C4-2B (cell line): Measurements from ENCODE around the gene F7.

ENCODE experiments used
- ZFX ChIP-seq: fragments of 450-650 bp; IDR thresholded peaks from 2 replicates; pipeline ENCODE4 v1.6.1; 2017
- TF ChIP-seq, protein P1 (sequence below): fragments of 450-650 bp; conservative IDR thresholded peaks from 2 replicates; pipeline ENCODE4 v1.5.1; 2017; ENCODE audit warnings: mild to moderate bottlenecking

DNA sequence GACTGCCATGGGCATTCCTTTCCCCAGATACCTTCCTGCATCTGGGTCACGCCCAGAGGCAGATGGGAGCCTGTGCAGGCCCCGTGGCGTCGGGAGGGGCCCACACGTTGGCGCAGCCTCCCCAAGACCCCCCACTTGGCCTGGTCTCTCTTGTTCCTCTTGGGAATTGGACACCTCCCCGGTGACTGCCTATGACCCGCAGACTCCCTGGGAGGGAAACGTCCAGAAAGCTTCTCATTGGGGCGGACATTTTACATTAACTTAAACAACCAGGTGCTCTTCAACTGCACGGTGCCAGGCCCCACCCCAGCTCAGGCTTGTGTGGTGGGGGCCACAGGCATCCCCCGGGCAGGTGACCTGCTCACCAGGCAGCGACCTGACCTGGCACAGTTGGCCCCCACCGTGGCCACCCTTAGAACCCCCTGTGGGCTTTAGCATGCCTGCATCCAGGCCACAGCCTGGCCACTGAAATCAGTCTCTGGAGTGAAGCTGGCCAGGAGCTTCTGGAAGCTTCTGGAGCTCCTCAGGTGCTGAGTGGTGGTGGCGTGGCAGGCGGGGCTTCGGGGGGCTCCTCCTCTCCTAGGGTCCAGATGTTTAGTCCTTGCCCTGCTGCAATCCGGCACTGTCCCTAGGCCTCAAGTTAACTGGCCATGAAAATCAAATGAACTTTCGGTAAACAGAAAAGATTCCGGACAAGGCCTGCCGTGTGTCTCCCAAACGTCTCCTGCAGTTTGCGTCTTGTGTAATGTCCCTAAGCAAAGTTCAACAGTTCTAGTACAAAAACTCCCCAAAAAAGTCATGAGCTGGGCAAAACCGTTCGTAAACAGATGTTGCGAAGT, 44.3 kb downstream of the F7 start:
- TF ChIP-seq, protein P1, sequence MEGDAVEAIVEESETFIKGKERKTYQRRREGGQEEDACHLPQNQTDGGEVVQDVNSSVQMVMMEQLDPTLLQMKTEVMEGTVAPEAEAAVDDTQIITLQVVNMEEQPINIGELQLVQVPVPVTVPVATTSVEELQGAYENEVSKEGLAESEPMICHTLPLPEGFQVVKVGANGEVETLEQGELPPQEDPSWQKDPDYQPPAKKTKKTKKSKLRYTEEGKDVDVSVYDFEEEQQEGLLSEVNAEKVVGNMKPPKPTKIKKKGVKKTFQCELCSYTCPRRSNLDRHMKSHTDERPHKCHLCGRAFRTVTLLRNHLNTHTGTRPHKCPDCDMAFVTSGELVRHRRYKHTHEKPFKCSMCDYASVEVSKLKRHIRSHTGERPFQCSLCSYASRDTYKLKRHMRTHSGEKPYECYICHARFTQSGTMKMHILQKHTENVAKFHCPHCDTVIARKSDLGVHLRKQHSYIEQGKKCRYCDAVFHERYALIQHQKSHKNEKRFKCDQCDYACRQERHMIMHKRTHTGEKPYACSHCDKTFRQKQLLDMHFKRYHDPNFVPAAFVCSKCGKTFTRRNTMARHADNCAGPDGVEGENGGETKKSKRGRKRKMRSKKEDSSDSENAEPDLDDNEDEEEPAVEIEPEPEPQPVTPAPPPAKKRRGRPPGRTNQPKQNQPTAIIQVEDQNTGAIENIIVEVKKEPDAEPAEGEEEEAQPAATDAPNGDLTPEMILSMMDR: no peak
- no peak for TF ChIP-seq ZFX
